ENCODE measurements around the gene LDHD. TPM values are rescaled to one million over a fixed set of nuclear protein-coding genes. Genes with fewer than 3 reads are reported as not detected.
"Not testable (repeated sequence)": the region's sequence is repeated elsewhere in the genome, so short reads cannot be mapped to it uniquely, and the experiment has no call there.

LDHD gene
- total and polyA plus RNA-seq, 2 experiments from 2014 or later: 0.65 to 1.1 TPM

- in situ Hi-C loops (cut with MboI): no loop called here
- no peak overlapping the region for H3K4me3 ChIP-seq
- H3K9me2 ChIP-seq (ENCODE audit: insufficient read depth): no peaks in the 10 kb centered on the region
- peaks cover 7% of the 10 kb centered on the region for H3K4me1 ChIP-seq (ENCODE audit: insufficient read depth)
- H3K4me2 ChIP-seq (ENCODE audit: unreplicated experiment): no peak overlapping the region
- H3K9me3 ChIP-seq (ENCODE audit: low read depth): no peaks in the 10 kb centered on the region
- H3K36me3 ChIP-seq (ENCODE audit: low read depth): no peaks in the 10 kb centered on the region
- no peak overlapping the region for H3K27ac ChIP-seq
- WGBS, 2 experiments (ENCODE audit: low coverage in 1 of 2, low lambda C conversion rate in 2 of 2, missing lambda C conversion rate in 2 of 2): 97% methylated on average over 14 of the region's 14 CpGs
- TF ChIP-seq EZH2phosphoT487 (IDR thresholded peaks at IDR 0.05; ENCODE audit: insufficient read depth, low read depth): no peak
- TF ChIP-seq EZH2 (IDR thresholded peaks at IDR 0.05; ENCODE audit: insufficient read depth, poor library complexity, severe bottlenecking): no peak
- no peak overlapping the region for H2AFZ ChIP-seq
- peaks cover 14% of the 10 kb centered on the region for H3K79me2 ChIP-seq (ENCODE audit: insufficient read depth)
- H3K9ac ChIP-seq: no peak overlapping the region
- no peak for DNase-seq
- H3K27me3 ChIP-seq (replicated peaks; ENCODE audit: insufficient read depth): no peaks in the 10 kb centered on the region
- no peaks in the 10 kb centered on the region for H3F3A ChIP-seq (ENCODE audit: insufficient read depth)
- no peaks in the 10 kb centered on the region for H4K20me1 ChIP-seq (ENCODE audit: insufficient read depth)
Measured at GRCh38 chr16:75095204-75095621, 21.4 kb downstream of the LDHD start.

GRCh38 chr16:75093598-75094540 lies 22.7 kb downstream of the LDHD start:
- Histone ChIP-seq H2AFZ (no peak overlapping the region), H3K36me3 (ENCODE audit: low read depth) (no peaks in the 10 kb centered on the region), H3K27ac (no peak overlapping the region), H3K4me3 (no peak overlapping the region), H3K9me2 (ENCODE audit: insufficient read depth) (no peaks in the 10 kb centered on the region), H3F3A (ENCODE audit: insufficient read depth) (no peaks in the 10 kb centered on the region), H3K4me2 (ENCODE audit: unreplicated experiment) (no peak overlapping the region), H3K27me3 (replicated peaks; ENCODE audit: insufficient read depth) (no peaks in the 10 kb centered on the region), H3K9me3 (ENCODE audit: low read depth) (no peaks in the 10 kb centered on the region), H3K9ac (no peak overlapping the region), H4K20me1 (ENCODE audit: insufficient read depth) (no peaks in the 10 kb centered on the region), H3K79me2 (ENCODE audit: insufficient read depth) (peaks cover 27% of the 10 kb centered on the region), H3K4me1 (ENCODE audit: insufficient read depth) (peaks cover 7% of the 10 kb centered on the region)
- 94% methylated on average over 23 of the region's 23 CpGs for WGBS, 2 experiments (ENCODE audit: low coverage in 1 of 2, low lambda C conversion rate in 2 of 2, missing lambda C conversion rate in 2 of 2)
- in situ Hi-C loops (cut with MboI): no loop called here
- DNase-seq: no peak
- TF ChIP-seq EZH2 (IDR thresholded peaks at IDR 0.05; ENCODE audit: insufficient read depth, poor library complexity, severe bottlenecking): no peak

- Histone ChIP-seq H3K4me3 (no peak overlapping the region), H3K4me2 (ENCODE audit: unreplicated experiment) (no peak overlapping the region), H3K27ac (no peak overlapping the region), H3K9me2 (ENCODE audit: insufficient read depth) (no peaks in the 10 kb centered on the region), H3F3A (ENCODE audit: insufficient read depth) (0 out of 2 replicates have a peak, but pooled peaks cover 2% of the 10 kb centered on the region), H3K9me3 (ENCODE audit: low read depth) (no peaks in the 10 kb centered on the region), H4K20me1 (ENCODE audit: insufficient read depth) (no peaks in the 10 kb centered on the region), H2AFZ (no peak overlapping the region), H3K36me3 (ENCODE audit: low read depth) (no peaks in the 10 kb centered on the region), H3K4me1 (ENCODE audit: insufficient read depth) (peaks cover 10% of the 10 kb centered on the region), H3K27me3 (replicated peaks; ENCODE audit: insufficient read depth) (no peaks in the 10 kb centered on the region), H3K79me2 (ENCODE audit: insufficient read depth) (peaks cover 38% of the 10 kb centered on the region), H3K9ac (no peak overlapping the region)
- no peak for DNase-seq
- in situ Hi-C loops (cut with MboI): no loop called here
- no peak for TF ChIP-seq EZH2 (IDR thresholded peaks at IDR 0.05; ENCODE audit: insufficient read depth, poor library complexity, severe bottlenecking)
- TF ChIP-seq EZH2phosphoT487 (IDR thresholded peaks at IDR 0.05; ENCODE audit: insufficient read depth, low read depth): no peak
- 82% methylated on average over 7 of the region's 7 CpGs for WGBS, 2 experiments (ENCODE audit: low coverage in 1 of 2, low lambda C conversion rate in 2 of 2, missing lambda C conversion rate in 2 of 2)
Measured at GRCh38 chr16:75092777-75093176, 23.8 kb downstream of the LDHD start.

- H3F3A ChIP-seq (ENCODE audit: insufficient read depth); H4K20me1 ChIP-seq (ENCODE audit: insufficient read depth); H3K9ac ChIP-seq; H3K9me3 ChIP-seq (ENCODE audit: low read depth); H3K4me3 ChIP-seq; H3K27ac ChIP-seq; H2AFZ ChIP-seq; H3K27me3 ChIP-seq (replicated peaks; ENCODE audit: insufficient read depth); H3K36me3 ChIP-seq (ENCODE audit: low read depth); in situ Hi-C loops (cut with MboI); H3K9me2 ChIP-seq (ENCODE audit: insufficient read depth); H3K4me2 ChIP-seq (ENCODE audit: unreplicated experiment): not testable (repeated sequence)
- H3K4me1 ChIP-seq (ENCODE audit: insufficient read depth): peaks cover 20% of the 10 kb centered on the region
- WGBS, 2 experiments (ENCODE audit: low coverage in 1 of 2, low lambda C conversion rate in 2 of 2, missing lambda C conversion rate in 2 of 2): 18 to 24% methylated on average over 3 of the region's 3 CpGs
- DNase-seq: peak; percentile 32
- peaks cover 48% of the 10 kb centered on the region for H3K79me2 ChIP-seq (ENCODE audit: insufficient read depth)
Measured at GRCh38 chr16:75091619-75092018, 25.0 kb downstream of the LDHD start.

- H3K27me3 ChIP-seq (replicated peaks; ENCODE audit: insufficient read depth); DNase-seq; in situ Hi-C loops (cut with MboI); H3K36me3 ChIP-seq (ENCODE audit: low read depth); H3K9ac ChIP-seq; H3K9me3 ChIP-seq (ENCODE audit: low read depth); H3K4me3 ChIP-seq; H3K27ac ChIP-seq; H3K4me2 ChIP-seq (ENCODE audit: unreplicated experiment); H3F3A ChIP-seq (ENCODE audit: insufficient read depth); H4K20me1 ChIP-seq (ENCODE audit: insufficient read depth); H2AFZ ChIP-seq; H3K9me2 ChIP-seq (ENCODE audit: insufficient read depth): not testable (repeated sequence)
- peaks cover 50% of the 10 kb centered on the region for H3K79me2 ChIP-seq (ENCODE audit: insufficient read depth)
- WGBS, 2 experiments (ENCODE audit: low coverage in 1 of 2, low lambda C conversion rate in 2 of 2, missing lambda C conversion rate in 2 of 2): 76 to 80% methylated on average over 6 of the region's 6 CpGs
- H3K4me1 ChIP-seq (ENCODE audit: insufficient read depth): peaks cover 27% of the 10 kb centered on the region
Measured at GRCh38 chr16:75090899-75091298, 25.7 kb downstream of the LDHD start.

All from GM23248 (cell line).